NOMO-1 treated with dmso at 0.1 percent for 144 hours (cell line): Measurements from ENCODE around the gene PRR32.
"Not testable (repeated sequence)": the region's sequence is repeated elsewhere in the genome, so short reads cannot be mapped to it uniquely, and the experiment has no call there.

Experiments used
- DNase-seq: peaks from one replicate; lab custom pipeline; 2025; ENCODE audit not compliant: unreplicated experiment; lab: John Stamatoyannopoulos, UW

Gene PRR32

GRCh38 chrX:126819429-126819828, at the start of gene PRR32:
TSS of gene PRR32 (plus strand) at chrX:126819729. CDS start at chrX:126819844, 115 bp downstream.
- no peak for DNase-seq

DNA sequence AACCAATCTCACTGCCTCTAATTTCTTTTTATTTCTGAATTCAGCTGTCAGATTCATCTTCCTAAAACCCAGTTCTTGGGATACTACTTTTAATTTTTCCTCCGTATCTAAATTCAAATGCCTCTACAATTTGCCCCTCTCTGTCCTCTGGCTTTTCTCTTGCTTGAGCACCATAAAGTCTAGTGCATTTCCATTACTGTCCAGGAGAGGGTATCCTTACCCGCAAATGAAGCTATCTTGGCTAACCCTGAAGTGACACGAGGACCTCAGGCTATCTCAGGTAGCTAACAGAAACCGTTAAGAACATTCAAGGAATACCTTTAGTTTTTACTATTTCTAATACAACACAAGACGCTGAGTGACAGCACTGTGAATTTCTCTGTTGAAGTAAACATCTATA, 49.4 kb upstream of the PRR32 start:
- DNase-seq = peak; percentile 0

DNA sequence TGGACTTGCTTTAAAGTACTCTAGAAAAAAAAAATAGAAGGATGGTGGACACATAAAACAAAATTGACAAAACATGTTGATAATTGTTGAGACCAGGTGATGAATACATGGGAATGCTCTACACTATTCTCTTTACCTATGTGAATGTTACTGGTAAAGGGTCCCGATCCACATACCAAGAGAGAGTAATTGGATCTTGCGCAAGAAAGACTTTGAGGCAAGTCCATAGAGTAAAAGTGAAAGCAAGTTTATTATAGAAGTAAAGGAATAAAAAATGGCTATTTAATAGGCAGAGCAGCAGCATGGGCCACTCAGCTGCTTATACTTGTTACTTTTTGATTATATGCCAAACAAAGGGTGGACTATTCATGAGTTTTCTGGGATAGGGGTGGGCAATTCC, 34.0 kb upstream of the PRR32 start:
- DNase-seq = no peak

DNA sequence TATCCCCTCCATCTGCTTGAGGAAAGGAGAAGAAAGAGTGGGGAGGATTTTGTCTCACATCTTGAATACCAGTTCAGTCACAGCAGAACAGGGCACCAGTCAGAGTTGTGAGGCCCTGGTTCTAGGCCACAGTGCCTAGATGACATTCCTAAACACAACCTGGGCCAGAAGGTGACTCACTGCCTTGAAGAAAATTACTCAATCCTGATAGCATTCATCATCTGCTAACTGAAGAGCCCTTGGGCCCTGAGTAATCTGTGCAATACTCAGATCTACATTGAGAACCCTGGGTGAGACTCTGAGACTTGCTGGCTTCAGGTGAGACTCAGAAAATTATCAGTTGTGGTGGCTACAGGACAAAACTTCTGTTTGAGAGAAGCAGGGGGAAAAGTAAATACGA, 20.5 kb upstream of the PRR32 start:
- no peak for DNase-seq

GRCh38 chrX:126806784-126807183, 12.7 kb upstream of the PRR32 start:
- not testable (repeated sequence) for DNase-seq

DNA sequence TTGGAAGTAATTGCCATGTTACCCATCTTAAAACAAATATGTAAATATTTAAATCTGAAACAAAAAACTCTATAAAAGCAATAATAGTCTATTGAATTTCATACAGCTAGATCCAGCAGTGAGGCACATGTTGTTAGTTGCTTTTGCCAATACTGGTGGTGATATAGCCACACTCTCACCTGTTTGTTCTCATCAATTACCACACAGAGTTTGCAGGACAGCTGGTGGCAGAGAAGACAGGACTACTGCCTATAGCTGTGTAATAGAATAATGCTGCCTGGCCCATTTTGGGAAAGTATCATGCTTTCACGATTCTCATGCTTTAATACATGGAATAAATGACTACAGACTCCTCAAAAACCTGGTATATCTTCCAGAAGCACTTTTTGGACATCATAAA, 3.7 kb upstream of the PRR32 start:
- DNase-seq = no peak

DNA sequence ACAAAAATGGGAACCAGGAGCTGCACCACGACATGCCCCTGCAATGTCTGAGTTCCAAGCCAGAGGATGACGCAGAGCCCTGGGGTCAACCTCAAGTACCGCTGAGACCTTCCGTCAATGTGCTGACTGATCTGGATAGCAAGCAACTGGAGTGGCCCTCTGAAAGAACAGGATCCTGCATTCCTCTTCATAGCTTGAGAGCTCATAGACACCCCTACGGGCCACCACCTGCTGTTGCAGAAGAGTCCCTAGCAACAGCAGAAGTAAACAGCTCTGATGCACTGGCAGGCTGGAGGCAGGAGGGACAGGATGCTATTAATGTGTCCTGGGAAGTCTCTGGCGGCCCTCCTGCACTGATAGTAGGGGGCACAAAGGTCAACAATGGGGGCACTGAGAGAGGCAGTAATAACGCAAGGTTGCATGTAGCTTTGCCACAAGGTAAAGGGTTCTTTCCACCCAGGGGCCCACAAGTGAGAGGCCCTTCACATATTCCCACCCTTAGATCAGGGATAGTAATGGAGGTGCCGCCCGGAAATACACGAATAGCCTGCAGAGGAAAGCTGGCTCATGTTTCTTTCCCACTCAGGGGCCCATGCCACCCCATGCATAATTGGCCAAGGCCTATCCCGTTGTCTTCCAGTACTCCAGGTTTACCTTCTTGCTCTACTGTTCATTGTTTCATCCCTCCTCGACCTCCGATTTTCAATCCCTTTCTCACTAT, 1.3 kb downstream of the PRR32 start:
- no peak for DNase-seq

DNA sequence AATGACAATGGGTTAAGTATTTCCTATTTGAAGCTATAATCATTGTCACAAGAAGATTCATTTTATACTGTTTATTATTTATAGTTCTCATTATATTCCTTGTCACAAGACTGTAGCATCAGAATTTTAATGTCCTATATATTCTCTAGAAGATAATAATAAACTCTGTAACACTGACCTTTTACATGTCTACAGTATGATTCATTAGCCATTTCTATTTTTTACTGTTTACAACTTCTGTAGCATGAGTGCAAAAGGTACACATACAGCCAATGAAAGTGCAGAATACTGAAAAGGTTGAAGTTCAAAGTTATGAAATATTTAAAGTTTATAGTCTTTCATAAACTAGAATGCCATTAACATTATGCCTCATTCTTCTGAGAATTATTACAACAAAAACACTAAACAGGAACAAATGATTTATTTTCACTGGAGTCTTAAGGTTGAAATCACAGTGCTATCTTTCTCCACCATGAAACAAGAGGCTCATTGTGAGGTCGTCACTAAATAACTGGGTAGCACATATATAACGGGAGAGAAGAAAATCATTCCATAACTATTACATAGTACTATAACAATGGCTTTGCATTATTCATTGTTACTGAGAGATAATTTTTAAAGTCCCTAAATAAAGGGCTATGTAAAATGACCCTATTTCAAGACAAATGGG, 4.9 kb downstream of the PRR32 start:
- no peak for DNase-seq

DNA sequence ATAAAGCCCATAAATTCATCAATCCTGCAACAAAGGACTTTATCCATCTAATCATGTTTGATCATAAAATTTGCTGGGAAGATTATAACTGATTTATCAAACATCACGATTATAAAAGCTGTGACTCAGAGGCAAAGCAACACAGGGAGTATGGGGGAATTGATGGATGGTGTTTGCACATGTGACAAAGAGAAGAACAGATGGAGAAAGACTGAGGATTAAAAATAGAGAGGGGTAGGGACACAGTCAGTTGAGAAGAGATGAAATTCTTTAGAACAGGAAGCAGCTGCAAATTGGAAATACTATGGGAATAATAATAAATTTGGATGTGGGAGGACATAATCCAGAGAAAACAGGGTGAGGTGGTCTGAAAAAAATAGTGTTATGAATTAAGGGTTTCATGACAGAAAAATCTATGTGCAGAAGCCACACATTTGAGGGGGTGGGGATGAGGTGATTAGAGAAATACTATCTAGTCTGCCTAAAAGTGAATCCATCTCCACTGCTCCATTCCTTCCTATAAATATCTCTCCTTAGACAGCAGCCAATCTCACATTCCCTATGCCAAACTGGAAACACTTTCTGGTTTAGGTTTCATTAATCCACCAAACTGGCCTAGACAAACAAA, 6.2 kb downstream of the PRR32 start:
- no peak for DNase-seq

- DNase-seq = no peak
These were observed 16.7 kb downstream of the PRR32 start for GRCh38 chrX:126836186-126836585.

DNA sequence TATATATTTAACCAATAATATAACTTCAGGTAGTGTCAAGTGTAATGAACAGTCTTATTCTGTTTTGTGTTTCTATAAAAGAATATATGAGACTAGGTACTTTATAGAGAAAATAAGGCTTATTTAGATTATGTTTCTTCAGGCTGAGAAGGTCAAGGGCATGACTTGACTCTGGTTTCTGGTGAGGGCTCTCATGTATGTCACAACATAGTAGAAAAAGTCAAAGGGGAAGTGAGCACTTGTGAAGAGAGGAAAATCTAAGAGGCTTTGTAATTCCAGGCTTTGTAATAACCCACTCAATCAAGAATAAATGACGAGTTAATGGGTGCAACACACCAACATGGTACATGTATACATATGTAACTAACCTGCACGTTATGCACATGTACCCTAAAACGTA, 27.6 kb downstream of the PRR32 start:
- DNase-seq = no peak

GRCh38 chrX:126855839-126856524, 36.5 kb downstream of the PRR32 start:
- DNase-seq = no peak
